Measurements from ENCODE around the gene ASAH2.
"Not testable (repeated sequence)": the region's sequence is repeated elsewhere in the genome, so short reads cannot be mapped to it uniquely, and the experiment has no call there.

ASAH2 gene

GRCh38 chr10:50254479-50254878, 3.2 kb upstream of the ASAH2 start:
- DNase-seq (ENCODE audit: low spot score), result no peak

- no peak for DNase-seq (ENCODE audit: low spot score)
These were observed 1.0 kb downstream of the ASAH2 start for GRCh38 chr10:50250096-50250854.

- no peak for DNase-seq (ENCODE audit: low spot score)
These were observed 2.7 kb downstream of the ASAH2 start for GRCh38 chr10:50248598-50248997.

- DNase-seq (ENCODE audit: low spot score), result no peak
These were observed 3.3 kb downstream of the ASAH2 start for GRCh38 chr10:50248062-50248461.

GRCh38 chr10:50244201-50244600, 7.1 kb downstream of the ASAH2 start:
- DNase-seq (ENCODE audit: low spot score), result no peak

- DNase-seq (ENCODE audit: low spot score), result no peak
These were observed 8.5 kb downstream of the ASAH2 start for GRCh38 chr10:50242777-50243176.

- not testable (repeated sequence) for DNase-seq (ENCODE audit: low spot score)
These were observed 9.8 kb downstream of the ASAH2 start for GRCh38 chr10:50241478-50241877.

- DNase-seq (ENCODE audit: low spot score), result no peak
These were observed 16.8 kb downstream of the ASAH2 start for GRCh38 chr10:50234486-50234885.

- no peak for DNase-seq (ENCODE audit: low spot score)
These were observed 19.1 kb downstream of the ASAH2 start for GRCh38 chr10:50232261-50232639.

- no peak for DNase-seq (ENCODE audit: low spot score)
These were observed 19.6 kb downstream of the ASAH2 start for GRCh38 chr10:50231515-50232260.

GRCh38 chr10:50229460-50229859, 21.9 kb downstream of the ASAH2 start:
- no peak for DNase-seq (ENCODE audit: low spot score)

GRCh38 chr10:50228672-50229071, 22.6 kb downstream of the ASAH2 start:
- no peak for DNase-seq (ENCODE audit: low spot score)

GRCh38 chr10:50226610-50227009, 24.7 kb downstream of the ASAH2 start:
- no peak for DNase-seq (ENCODE audit: low spot score)

- no peak for DNase-seq (ENCODE audit: low spot score)
These were observed 26.9 kb downstream of the ASAH2 start for GRCh38 chr10:50224330-50224952.

- DNase-seq (ENCODE audit: low spot score), result no peak
These were observed 29.1 kb downstream of the ASAH2 start for GRCh38 chr10:50222199-50222598.

GRCh38 chr10:50221470-50221869, 29.8 kb downstream of the ASAH2 start:
- DNase-seq (ENCODE audit: low spot score), result no peak

- DNase-seq (ENCODE audit: low spot score), result no peak
These were observed 31.7 kb downstream of the ASAH2 start for GRCh38 chr10:50219646-50220045.

- no peak for DNase-seq (ENCODE audit: low spot score)
These were observed 32.1 kb downstream of the ASAH2 start for GRCh38 chr10:50219200-50219599.

GRCh38 chr10:50216894-50217293, 34.4 kb downstream of the ASAH2 start:
- DNase-seq (ENCODE audit: low spot score), result no peak

GRCh38 chr10:50216418-50216817, 34.9 kb downstream of the ASAH2 start:
- DNase-seq (ENCODE audit: low spot score), result no peak

GRCh38 chr10:50211670-50212069, 39.6 kb downstream of the ASAH2 start:
- no peak for DNase-seq (ENCODE audit: low spot score)

- no peak for DNase-seq (ENCODE audit: low spot score)
These were observed 40.4 kb downstream of the ASAH2 start for GRCh38 chr10:50210876-50211275.
